Right ventricle myocardium inferior (tissue), 1 donor: ENCODE results near the gene WIPF3. TPM values are rescaled to one million over a fixed set of nuclear protein-coding genes. Genes with fewer than 3 reads are reported as not detected.

Experiments used
- ATAC-seq: fragments of 200-7000 bp; cut with Tn5 transposase; one replicate; pipeline ENCODE4 v1.9.1; 2020; ENCODE audit warnings: mild to moderate bottlenecking, moderate library complexity
- DNase-seq: peaks from one replicate; pipeline ENCODE4 v3.0.0; 2021; ENCODE audit errors: missing footprints
- intact Hi-C: fragments of 100-400 bp; cut with DNase I; formaldehyde crosslinking; loops from one replicate; pipeline ENCODE4 v1.11.0; 2022
- total RNA-seq: library from RNA; stranded (reverse); fragmentation: NEBNext Ultra II Directional; extraction: Animal tissue kit (Norgen Biotek cat#: 25700); gene quantifications from one replicate; pipeline ENCODE4 v1.2.1, GENCODE V29; 2021
- donor health status: DM: no; HTN: yes; CAD: no; lungs with severe emphysema.

The WIPF3 gene
- total RNA-seq, 1 donor from 2014 or later, result 5.5 TPM

DNA sequence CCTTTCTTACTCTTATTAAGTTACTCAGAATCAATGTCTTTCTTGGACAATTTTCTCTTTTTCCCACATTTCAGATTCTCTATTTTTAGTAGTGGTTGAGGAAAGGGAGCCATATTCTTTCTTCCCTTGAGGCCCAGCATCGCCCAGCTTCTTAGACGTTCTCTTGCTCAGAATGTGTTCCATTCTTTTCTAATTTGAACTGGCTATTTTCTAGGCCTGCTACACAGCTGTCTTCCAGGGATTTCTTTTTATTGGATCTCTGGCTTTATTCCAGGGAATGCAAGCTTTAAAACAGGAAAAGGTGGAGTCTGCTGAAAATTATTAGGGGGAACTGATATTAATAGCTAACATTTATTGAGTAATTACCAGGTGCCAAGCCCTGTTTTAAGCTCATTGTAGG, 58.3 kb downstream of the WIPF3 start:
- peak; percentile 24 for ATAC-seq
- intact Hi-C loops, result no loop called here
- no peak for DNase-seq

DNA sequence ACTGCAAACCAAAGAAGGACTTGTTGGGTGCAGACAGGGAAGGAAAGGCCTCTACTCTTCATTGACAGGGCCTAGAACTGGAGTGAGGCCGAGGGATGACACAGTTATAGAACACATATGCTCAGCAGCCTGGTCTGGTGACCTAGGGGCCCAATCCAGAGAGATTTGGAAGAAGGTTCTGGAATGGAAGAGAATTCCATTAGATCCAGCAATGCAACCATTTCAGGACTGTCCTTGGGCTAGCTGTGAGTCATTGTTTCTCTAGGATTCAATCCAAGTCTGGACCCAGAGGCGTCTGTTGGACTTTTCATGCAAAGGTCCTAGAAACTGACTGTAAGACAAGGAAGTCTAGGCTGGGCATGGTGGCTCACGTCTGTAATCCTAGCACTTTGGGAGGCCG, 59.2 kb downstream of the WIPF3 start:
- no peak for DNase-seq
- peak; percentile 66 for ATAC-seq
- intact Hi-C loops, result no loop called here

DNA sequence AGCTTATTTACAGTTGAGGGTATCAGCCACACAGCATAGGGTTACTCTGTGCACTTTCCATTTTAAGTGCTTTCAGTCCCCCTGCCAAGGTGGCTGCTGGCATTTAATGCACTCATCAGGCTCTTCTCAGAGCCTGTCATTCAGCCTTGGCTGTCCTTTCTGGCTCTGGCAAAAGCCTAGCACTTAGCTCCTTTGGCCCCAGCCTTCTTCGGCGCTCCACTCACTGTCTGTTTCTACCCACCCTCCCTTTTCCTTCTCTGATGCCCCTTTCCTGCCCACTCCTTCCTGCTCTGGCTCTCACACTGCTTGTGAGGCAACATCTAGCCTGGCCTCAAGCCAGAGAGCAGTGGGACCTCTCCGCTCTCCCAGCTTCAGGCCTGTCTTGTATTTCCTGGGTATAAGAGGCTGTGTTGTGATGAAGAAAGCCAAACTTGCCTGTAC, 60.2 kb downstream of the WIPF3 start:
- DNase-seq (no peak), ATAC-seq (peak; percentile 88)
- intact Hi-C loops, result no loop called here

DNA sequence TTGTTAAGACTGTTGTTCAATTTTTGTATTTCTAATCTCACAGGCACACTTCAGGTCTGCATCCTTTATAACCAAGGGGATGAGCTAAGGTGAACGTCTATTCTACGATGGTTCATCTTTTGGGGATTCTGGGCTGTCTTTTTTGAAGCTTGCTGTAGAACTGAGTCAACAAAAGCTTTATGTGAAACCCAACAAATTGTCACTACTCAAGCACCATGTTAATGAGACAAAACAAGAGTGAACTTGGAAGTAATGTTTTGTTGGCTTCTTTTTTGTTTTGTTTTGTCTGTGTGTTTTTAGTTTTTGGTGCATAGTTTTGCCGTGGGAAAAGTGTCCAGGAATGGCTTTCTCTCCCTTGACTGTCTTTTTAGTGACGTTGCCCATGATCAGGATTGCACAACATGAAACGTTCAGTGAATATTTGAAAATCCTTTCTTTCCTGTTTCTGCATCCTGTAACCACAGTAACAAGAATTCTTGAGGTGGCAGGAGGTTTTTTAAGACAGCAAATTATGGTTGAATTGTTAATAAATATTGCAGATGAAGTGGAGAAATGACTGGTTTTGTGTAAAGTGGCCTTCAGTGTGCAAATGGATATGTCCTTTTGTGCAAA, 65.6 kb downstream of the WIPF3 start:
- DNase-seq (no peak), ATAC-seq (no peak)
- intact Hi-C loops, result no loop called here

DNA sequence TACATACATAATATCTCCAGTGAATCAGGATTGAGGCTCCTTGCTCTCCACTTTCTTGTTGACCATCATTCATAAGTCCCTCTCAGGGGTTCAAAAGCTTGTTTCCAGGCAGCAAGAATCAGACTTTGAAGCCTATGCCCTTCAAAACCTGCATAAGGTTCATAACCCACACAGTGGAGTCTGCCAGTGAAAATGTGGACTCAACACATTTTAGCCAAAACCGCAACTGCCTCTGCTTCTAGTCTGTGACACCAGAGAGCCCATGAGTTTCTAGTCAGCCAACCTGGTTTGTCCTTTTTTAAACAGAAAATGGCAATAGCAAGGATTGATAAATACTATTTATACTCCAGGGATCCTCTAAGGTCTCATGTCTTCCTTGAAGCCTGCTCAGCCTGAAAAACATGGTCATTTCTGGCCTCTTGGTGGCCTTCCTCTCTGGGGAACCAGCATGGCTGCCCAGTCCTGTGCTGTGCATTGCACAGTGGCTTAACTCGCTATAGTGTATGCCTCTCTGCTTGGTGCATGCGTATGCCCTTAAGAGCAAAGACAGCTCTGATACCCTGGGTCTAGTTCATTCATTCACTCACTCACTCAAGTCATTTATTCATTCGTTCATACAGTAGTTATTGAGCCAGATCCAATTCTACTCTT, 67.5 kb downstream of the WIPF3 start:
- no peak for ATAC-seq
- DNase-seq, result no peak
- intact Hi-C loops, result no loop called here

DNA sequence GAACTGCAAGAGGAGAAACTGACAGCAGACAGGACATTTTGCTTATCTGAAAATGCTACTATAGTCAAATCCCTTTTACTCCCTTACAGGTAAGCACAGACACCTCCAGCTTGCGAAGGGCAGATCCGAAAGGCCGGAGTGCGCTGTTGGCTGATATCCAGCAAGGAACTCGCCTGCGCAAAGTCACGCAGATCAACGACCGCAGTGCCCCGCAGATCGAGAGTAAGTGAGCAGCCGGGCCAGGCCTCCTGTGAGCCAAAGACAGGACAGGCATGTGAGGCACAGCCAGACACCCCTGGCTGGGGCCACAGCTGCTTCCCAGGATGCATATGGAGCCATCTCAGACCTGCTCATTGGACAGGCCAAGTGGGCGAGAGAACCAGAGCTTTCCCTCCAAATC, 69.4 kb downstream of the WIPF3 start:
- ATAC-seq, result no peak
- no peak for DNase-seq
- intact Hi-C loops, result loop anchor here (5.0 kb wide), 1 partner anchor 197 kb away; no protein-coding TSS in a partner anchor

DNA sequence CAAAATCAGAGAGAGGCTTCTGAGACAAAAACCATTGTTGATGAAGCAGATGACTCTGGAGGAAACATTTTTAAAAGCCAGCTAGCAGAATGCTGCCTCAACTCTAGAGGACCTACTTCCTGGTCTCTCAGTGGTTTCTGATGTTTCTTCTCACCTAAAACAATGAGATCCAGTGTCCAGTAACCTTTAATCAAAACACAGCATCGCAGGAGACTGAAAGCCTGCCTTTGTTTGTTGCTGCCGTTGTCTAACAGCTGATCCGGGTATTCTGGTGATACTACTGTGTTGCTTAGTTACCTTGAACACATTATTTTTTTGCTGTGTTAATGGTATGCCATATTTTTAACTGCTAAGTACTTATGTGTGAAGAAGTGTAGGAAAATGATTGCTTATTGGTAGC, 70.9 kb downstream of the WIPF3 start:
- ATAC-seq (no peak), DNase-seq (no peak)
- intact Hi-C loops, result loop anchor here (5.0 kb wide), 1 partner anchor 195 kb away; no protein-coding TSS in a partner anchor

DNA sequence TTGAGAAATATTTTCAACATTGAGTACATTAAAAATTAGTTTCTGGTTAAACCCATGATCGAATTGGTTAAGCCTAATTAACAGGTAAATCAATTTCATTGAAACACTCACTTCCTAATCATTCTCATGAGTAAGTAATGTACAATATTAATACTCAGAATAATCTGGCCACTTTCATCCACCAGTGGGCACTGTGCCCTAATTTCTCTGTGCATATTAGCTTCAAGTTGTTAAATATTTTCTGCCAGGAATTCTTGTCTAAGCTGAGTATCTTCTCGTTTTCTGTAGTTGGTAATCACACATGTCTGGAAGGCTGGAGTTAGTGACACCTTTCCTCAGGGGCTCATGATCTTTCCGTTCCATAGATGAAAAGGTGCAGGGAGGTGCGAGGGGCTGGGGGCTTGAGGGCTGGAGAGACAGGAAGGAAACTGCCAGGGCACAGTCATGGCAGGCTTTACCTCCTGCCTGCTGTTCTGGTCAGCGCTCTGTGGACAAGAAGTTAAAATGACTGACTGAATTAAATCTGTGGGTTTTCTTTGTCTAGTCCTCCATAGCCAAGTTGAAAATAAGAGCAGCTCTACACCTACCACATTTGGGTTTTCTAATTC, 71.9 kb downstream of the WIPF3 start:
- DNase-seq, result no peak
- intact Hi-C loops, result loop anchor here (5.0 kb wide), 1 partner anchor 194 kb away; no protein-coding TSS in a partner anchor
- ATAC-seq, result no peak

DNA sequence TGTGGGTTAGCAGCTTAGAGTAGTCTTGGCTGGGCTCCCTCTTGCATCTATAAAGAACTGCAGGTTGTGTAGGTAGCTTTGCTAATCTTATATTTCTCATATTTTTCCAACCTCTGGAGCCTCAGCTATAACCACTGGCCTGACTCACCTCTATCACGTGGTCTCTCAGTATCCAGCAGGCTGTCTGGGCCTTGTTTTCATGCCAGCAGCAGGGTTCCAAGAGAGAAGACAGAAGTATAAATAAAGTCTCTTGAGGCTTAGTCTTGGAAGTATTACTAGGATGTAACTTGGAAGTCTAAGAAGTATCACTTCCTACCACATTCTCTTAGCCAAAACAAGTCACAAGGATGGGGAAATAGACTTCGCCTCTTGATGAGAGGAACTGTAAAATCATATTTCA, 73.3 kb downstream of the WIPF3 start:
- DNase-seq (no peak), ATAC-seq (peak; percentile 82)
- intact Hi-C loops, result loop anchor here (5.0 kb wide), 1 partner anchor 193 kb away; no protein-coding TSS in a partner anchor

DNA sequence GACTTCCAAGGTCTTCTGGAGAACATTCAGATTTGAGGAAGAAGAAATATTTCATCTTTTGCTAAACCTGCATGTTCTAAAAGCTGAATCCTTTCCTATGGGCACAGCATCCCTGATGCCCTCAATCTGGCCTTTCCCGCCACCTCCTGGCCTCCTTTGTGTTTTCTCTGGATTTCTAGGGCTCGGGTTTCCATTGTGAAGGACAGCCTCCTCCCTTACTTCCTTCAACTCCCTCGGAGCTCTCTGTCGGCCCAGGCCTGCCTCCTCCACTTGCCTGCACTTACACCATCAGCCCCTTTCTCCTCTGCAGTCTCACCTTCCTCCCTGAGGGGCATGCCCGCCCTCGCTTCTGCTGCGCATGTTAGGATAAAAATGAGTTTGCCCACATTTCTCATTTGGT, 75.4 kb downstream of the WIPF3 start:
- intact Hi-C loops, result no loop called here
- no peak for DNase-seq
- no peak for ATAC-seq

DNA sequence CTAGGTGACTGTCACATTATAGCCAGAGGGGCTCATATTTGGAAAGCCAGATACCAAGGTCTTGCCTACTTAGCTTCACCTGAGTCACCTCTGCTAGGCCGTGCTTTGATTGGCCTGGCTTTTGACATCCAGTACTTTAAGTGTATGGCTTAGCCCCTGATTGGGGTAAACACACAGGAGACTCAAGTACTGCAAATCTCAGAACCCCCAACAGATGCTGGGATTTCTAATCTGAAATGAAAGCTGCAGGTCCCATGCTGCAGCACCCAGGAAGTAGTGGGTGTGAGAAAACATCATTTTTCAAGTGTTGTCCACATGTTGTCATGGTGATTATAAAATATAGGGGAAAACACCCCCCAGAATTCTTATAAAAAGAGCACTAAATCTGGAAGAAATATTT, 76.2 kb downstream of the WIPF3 start:
- DNase-seq (no peak), ATAC-seq (no peak)
- intact Hi-C loops, result no loop called here

DNA sequence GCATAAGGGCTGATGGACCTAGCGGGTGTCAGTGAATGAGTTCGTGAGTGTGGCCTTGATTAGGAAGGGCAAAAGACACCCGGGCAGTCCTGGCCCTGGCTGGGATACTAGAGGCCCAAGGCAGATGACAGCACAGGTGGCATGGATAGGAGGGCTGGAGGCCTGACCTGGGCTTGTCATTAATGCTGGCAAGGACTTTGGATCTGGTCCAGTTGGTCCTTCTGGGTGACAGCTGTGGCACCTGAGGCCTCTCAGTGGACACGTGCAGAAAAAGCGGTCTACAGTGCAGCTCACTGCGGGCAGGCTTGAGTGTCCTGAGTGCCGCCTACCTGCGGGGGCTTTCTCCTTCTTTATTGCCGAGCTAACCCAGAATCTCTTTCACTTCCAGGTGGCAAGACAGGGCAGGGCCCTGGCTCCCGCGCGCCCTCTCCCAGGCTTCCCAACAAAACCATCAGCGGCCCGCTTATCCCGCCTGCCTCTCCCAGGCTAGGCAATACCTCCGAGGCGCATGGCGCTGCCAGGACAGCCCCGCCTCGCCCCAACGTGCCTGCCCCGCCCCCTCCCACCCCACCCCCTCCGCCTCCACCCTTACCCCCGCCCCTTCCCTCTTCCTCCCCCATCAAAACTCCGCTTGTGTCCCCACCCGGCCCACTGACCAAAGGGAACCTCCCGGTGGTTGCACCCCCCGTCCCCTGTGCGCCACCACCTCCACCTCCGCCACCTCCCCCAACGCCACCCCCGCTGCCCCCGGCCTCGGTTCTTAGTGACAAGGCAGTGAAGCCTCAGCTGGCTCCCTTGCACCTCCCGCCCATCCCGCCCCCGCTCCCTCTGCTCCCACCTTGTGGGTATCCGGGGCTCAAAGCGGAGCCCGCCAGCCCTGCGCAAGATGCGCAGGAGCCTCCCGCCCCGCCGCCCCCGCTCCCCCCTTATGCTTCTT, 77.4 kb downstream of the WIPF3 start:
- intact Hi-C loops, result no loop called here
- no peak for ATAC-seq
- DNase-seq, result no peak

DNA sequence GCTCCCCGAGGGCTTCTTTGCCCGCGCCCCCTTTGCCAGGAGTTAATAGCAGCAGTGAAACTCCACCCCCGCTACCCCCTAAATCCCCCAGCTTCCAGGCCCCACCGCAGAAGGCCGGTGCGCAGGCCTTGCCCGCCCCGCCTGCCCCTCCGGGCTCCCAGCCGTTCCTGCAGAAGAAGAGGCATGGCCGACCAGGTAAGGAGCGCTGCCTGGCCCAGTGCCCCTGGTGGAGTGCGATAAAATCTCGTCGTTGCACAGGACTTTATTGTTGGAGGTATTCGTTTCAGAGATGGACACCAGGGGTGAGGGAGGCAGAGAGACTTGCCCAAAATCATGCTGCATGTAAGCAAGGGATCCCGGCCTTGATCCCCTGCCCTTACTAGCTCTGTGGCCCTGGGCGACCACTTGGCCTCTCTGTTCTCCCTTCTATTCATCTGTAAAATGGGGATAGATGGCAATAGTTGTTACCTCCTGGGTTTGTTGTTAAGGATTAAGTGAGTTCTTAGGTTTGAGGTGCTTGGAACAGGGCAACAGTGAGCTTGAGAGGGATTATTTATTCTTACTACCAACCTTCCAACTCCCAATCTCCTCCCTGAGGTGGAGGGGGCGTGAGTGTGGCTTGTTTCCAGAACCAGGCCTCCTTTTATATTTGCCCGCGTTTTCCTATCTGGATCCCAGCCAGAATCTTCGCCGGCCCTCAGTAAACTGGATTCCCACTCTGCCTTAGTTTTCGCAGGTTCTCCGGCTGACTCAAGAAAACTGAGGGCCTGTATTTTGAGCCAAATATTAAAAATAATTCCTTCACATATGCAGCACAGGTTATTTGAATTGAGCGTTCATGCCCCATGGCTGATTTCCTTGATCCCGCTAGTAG, 78.3 kb downstream of the WIPF3 start:
- ATAC-seq (no peak), DNase-seq (no peak)
- intact Hi-C loops, result no loop called here

DNA sequence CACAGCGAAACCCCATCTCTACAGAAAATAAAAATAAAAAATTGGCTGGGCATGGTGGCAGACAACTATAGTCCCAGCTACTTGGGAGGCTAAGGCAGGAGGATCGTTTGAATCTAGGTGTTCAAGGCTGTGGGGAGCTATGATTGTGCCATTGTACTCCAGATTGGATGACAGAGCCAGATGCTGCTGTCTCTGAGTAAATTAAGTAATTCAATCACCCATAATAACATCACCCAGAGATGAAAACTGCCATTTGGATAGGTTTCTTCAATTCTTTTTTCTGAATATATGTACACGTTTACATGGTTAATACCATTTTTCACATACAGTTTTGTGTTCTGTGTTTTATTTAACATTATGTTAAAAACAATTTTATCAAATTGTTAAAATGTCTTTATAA, 79.3 kb downstream of the WIPF3 start:
- intact Hi-C loops, result no loop called here
- DNase-seq (no peak), ATAC-seq (no peak)

DNA sequence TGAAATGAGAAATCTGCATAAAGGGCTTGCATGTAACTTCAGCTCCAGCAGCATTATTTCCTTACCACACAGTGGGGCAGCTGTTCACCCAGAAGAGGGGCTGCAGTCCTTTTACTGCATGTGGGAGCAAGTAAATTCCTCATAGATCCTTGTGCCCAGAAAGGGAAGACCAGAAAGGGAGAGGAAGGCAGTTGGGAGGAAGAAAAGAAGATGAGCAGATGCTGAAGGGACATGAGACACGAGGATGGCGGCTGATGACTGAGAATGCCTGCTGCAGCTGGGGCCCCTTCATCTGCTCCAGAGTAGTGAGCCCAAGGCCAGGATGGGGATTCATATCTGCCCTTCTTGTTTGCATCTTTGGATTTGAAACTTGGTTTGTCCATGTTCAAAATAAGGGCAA, 80.5 kb downstream of the WIPF3 start:
- intact Hi-C loops, result no loop called here
- no peak for ATAC-seq
- DNase-seq, result no peak

DNA sequence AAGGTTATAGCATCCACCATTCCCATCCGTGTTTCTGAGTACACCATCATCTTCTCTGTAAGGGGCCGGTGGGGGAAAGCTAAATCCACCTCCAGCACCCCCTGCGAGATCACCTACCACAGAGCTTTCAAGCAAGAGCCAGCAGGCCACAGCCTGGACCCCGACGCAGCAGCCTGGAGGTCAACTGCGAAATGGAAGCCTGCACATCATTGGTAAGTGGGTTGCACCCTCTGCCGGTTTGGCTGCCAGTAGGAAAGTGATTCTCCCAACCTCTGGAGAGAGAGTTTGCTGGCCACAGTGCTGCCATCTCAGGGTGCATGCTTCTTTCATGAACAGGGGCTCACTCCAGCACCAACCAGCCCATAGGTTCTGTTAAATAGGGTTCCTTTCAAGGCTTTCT, 81.7 kb downstream of the WIPF3 start:
- intact Hi-C loops, result no loop called here
- ATAC-seq, result no peak
- no peak for DNase-seq

DNA sequence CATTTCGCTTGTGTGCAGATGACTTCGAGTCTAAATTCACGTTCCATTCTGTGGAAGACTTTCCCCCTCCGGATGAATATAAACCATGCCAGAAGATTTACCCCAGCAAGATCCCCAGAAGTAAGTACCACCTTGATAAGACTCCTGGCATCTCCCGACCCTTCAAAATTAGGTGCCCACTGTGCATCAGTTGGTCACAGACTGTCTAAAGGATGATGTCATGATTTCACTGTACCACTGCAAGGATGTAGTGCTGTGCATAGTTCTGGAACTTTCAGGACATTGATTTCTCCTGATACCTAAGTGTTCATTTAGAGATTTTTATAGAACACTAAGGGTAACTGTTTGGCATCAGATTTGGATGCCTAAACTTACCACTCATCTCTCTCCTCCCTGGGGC, 83.0 kb downstream of the WIPF3 start:
- intact Hi-C loops, result no loop called here
- ATAC-seq (no peak), DNase-seq (no peak)

DNA sequence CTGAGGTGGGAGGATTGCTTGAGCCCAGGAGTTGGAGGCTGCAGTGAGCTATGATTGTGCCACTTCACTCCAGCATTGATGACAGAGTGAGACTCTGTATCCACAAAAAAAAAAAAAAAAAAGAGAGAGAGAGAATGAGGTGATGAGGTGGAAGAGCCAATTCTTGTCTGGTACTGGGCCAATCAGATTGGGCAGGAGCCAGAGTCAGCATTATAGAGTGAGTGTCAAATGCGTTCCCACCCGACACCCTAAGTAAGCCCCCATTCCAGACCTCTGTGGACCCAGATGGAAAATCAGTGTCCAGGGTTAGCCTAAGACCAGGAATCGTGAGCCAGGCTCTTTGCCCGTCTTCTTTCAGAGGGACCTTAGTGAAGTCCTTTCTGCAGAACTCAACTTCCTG, 83.9 kb downstream of the WIPF3 start:
- DNase-seq, result no peak
- intact Hi-C loops, result no loop called here
- no peak for ATAC-seq
